A549 (cell line): ENCODE measurements around the gene TASP1. TPM values are rescaled to one million over a fixed set of nuclear protein-coding genes. Genes with fewer than 3 reads are reported as not detected.

ENCODE experiments used
- ATOH8 ChIP-seq: fragments of 250-450 bp; sonication (Bioruptor Pico); IDR thresholded peaks from 2 replicates; pipeline ENCODE4 v1.5.0; 2020; ENCODE audit warnings: low read depth, mild to moderate bottlenecking, moderate library complexity
- CBX2 ChIP-seq: fragments of 200-600 bp; sonication (generic); IDR thresholded peaks from 2 replicates; pipeline ENCODE4 v1.6.1; 2016; ENCODE audit warnings: low read depth, mild to moderate bottlenecking, borderline replicate concordance
- CBX8 ChIP-seq: fragments of 200-600 bp; sonication (generic); IDR thresholded peaks from 2 replicates; pipeline ENCODE4 v1.6.1; 2016
- CHD2 ChIP-seq: fragments of 150-350 bp; IDR thresholded peaks from 2 replicates; pipeline ENCODE4 v1.6.1; 2014; ENCODE audit warnings: low read length; ENCODE audit not compliant: partially characterized antibody
- CHD4 ChIP-seq: fragments of 200-600 bp; sonication (generic); IDR thresholded peaks from 2 replicates; pipeline ENCODE4 v1.6.1; 2016; ENCODE audit warnings: antibody characterized with exemption, mild to moderate bottlenecking, borderline replicate concordance
- CTCF ChIP-seq: fragments of >200 bp; sonication (Bioruptor Twin); formaldehyde crosslinking; IDR thresholded peaks from 3 replicates; pipeline ENCODE4 v1.5.1; 2016
- EHF ChIP-seq: fragments of 250-450 bp; sonication (Bioruptor Pico); IDR thresholded peaks from 2 replicates; pipeline ENCODE4 v1.5.0; 2020; ENCODE audit warnings: mild to moderate bottlenecking
- ELK1 ChIP-seq: fragments of 150-350 bp; IDR thresholded peaks from 2 replicates; pipeline ENCODE4 v1.6.1; 2014; ENCODE audit warnings: low read depth, mild to moderate bottlenecking, low read length
- EP300 ChIP-seq, 2 experiments: fragments of >200 bp; sonication (Bioruptor Twin); formaldehyde crosslinking; IDR thresholded peaks; 2 replicates in 1 of 2; 3 replicates in 1 of 2; pipeline ENCODE4 v1.6.1; 2016 to 2017
- ESRRA ChIP-seq: fragments of 150-350 bp; IDR thresholded peaks from 2 replicates; pipeline ENCODE4 v1.6.1; 2014; ENCODE audit warnings: mild to moderate bottlenecking, low read length, borderline replicate concordance
- FOSL2 ChIP-seq, 2 experiments: fragments of 450-650 bp in 1 of 2; fragments of >200 bp in 1 of 2; sonication (Bioruptor Twin) in 1 of 2; formaldehyde crosslinking; IDR thresholded peaks; 2 replicates each; pipeline versions ENCODE4 v1.5.0 to v1.6.1; 2016 to 2020; ENCODE audit warnings: mild to moderate bottlenecking in 1 of 2, moderate library complexity in 1 of 2
- GATA3 ChIP-seq: IDR thresholded peaks from 2 replicates; pipeline ENCODE4 v1.6.1; 2012; ENCODE audit warnings: borderline replicate concordance
- HDAC2 ChIP-seq: fragments of 200-600 bp; sonication (generic); IDR thresholded peaks from 2 replicates; pipeline ENCODE4 v1.6.1; 2016
- HES2 ChIP-seq: fragments of >200 bp; sonication (Bioruptor Twin); formaldehyde crosslinking; IDR thresholded peaks from 2 replicates; pipeline ENCODE4 v1.6.1; 2016
- HEYL ChIP-seq: fragments of 250-450 bp; sonication (Bioruptor Pico); IDR thresholded peaks from 2 replicates; pipeline ENCODE4 v1.8.0; 2021; ENCODE audit warnings: mild to moderate bottlenecking, moderate library complexity
- HOXA7 ChIP-seq: fragments of 250-450 bp; sonication (Bioruptor Pico); IDR thresholded peaks from 2 replicates; pipeline ENCODE4 v1.5.0; 2020; ENCODE audit warnings: mild to moderate bottlenecking, moderate library complexity
- HOXB13 ChIP-seq: fragments of 250-450 bp; sonication (Bioruptor Pico); IDR thresholded peaks from 2 replicates; pipeline ENCODE4 v1.5.0; 2020; ENCODE audit warnings: low read depth, mild to moderate bottlenecking, moderate library complexity
- JUN ChIP-seq, 2 experiments: fragments of >200 bp; sonication (Bioruptor Twin); formaldehyde crosslinking; IDR thresholded peaks; 2 replicates in 1 of 2; 3 replicates in 1 of 2; pipeline ENCODE4 v1.6.1; 2016 to 2017
- JUNB ChIP-seq: fragments of >200 bp; sonication (Bioruptor Twin); formaldehyde crosslinking; IDR thresholded peaks from 2 replicates; pipeline ENCODE4 v1.6.1; 2016
- MAFK ChIP-seq: fragments of 450-650 bp; IDR thresholded peaks from 2 replicates; pipeline ENCODE4 v1.6.1; 2014; ENCODE audit not compliant: partially characterized antibody
- MAX ChIP-seq: IDR thresholded peaks from 2 replicates; pipeline ENCODE4 v1.6.1; 2012
- MAZ ChIP-seq: fragments of 150-350 bp; IDR thresholded peaks from 2 replicates; pipeline ENCODE4 v1.6.1; 2014; ENCODE audit warnings: antibody characterized with exemption, low read depth, low read length, borderline replicate concordance
- MYC ChIP-seq: IDR thresholded peaks from 2 replicates; pipeline ENCODE4 v1.6.1; 2012; ENCODE audit warnings: mild to moderate bottlenecking, inconsistent platforms, low read length, improper control_type of control experiment, borderline replicate concordance
- NFE2L2 ChIP-seq: fragments of 150-350 bp; conservative IDR thresholded peaks from 2 replicates; pipeline ENCODE4 v1.6.1; 2014; ENCODE audit warnings: low read length
- NPAS2 ChIP-seq: fragments of 250-450 bp; sonication (Bioruptor Pico); IDR thresholded peaks from 2 replicates; pipeline ENCODE4 v1.8.0; 2022; ENCODE audit warnings: mild to moderate bottlenecking, moderate library complexity, borderline replicate concordance
- POLR2A ChIP-seq: IDR thresholded peaks from 2 replicates; pipeline ENCODE4 v1.6.1; 2012; ENCODE audit warnings: mild to moderate bottlenecking, low read length
- POLR2AphosphoS2 ChIP-seq: conservative IDR thresholded peaks from 2 replicates; pipeline ENCODE4 v1.6.1; 2012; ENCODE audit warnings: low read length, improper control_type of control experiment, inconsistent platforms
- RAD21 ChIP-seq, 2 experiments: fragments of >200 bp in 1 of 2; sonication (Bioruptor Twin) in 1 of 2; formaldehyde crosslinking in 1 of 2; IDR thresholded peaks in 1 of 2; conservative IDR thresholded peaks in 1 of 2; 2 replicates in 1 of 2; 3 replicates in 1 of 2; pipeline ENCODE4 v1.6.1; 2012 to 2018; ENCODE audit warnings: inconsistent platforms in 1 of 2
- RARB ChIP-seq: fragments of 250-450 bp; sonication (Bioruptor Pico); IDR thresholded peaks from 2 replicates; pipeline ENCODE4 v1.8.0; 2021; ENCODE audit warnings: mild to moderate bottlenecking, moderate library complexity
- REST ChIP-seq: fragments of 200-600 bp; sonication (generic); IDR thresholded peaks from 2 replicates; pipeline ENCODE4 v1.6.1; 2016; ENCODE audit warnings: antibody characterized with exemption, mild to moderate bottlenecking, moderate library complexity
- RFX5 ChIP-seq: fragments of 450-650 bp; IDR thresholded peaks from 2 replicates; pipeline ENCODE4 v1.7.1; 2014; ENCODE audit warnings: antibody characterized with exemption, mild to moderate bottlenecking, moderate library complexity
- SMC3 ChIP-seq: fragments of >200 bp; sonication (Bioruptor Twin); formaldehyde crosslinking; IDR thresholded peaks from 3 replicates; pipeline ENCODE4 v1.6.1; 2018; ENCODE audit warnings: inconsistent platforms
- SREBF2 ChIP-seq: fragments of 450-650 bp; IDR thresholded peaks from 2 replicates; pipeline ENCODE4 v1.6.1; 2014; ENCODE audit warnings: mild to moderate bottlenecking, moderate library complexity
- TP53 ChIP-seq: fragments of 250-450 bp; sonication (Bioruptor Pico); IDR thresholded peaks from 2 replicates; pipeline ENCODE4 v1.5.0; 2021; ENCODE audit warnings: mild to moderate bottlenecking, moderate library complexity
- ZFP36 ChIP-seq: fragments of 450-650 bp; IDR thresholded peaks from 2 replicates; pipeline ENCODE4 v1.6.1; 2014; ENCODE audit warnings: borderline replicate concordance; ENCODE audit not compliant: partially characterized antibody
- ZNF302 ChIP-seq: fragments of 250-450 bp; sonication (Bioruptor Pico); IDR thresholded peaks from 2 replicates; pipeline ENCODE4 v1.9.0; 2021; ENCODE audit warnings: inconsistent platforms, mild to moderate bottlenecking, moderate library complexity
- ZSCAN20 ChIP-seq: fragments of 250-450 bp; sonication (Bioruptor Pico); IDR thresholded peaks from 2 replicates; pipeline ENCODE4 v1.8.0; 2022; ENCODE audit warnings: mild to moderate bottlenecking, moderate library complexity
- polyA plus RNA-seq, 4 experiments: library from polyadenylated mRNA; depleted of rRNA in 3 of 4; stranded (reverse); fragments of >200 nt; fragmentation: RNase III in 1 of 4; extraction: RNeasy Plus Mini Kit Qiagen cat#74134 plus additional on column Dnase treatment in 1 of 4; gene quantifications; 2 replicates in 3 of 4; 3 replicates in 1 of 4; pipeline ENCODE4 v1.2.3, GENCODE V29; 2011 to 2017

Gene TASP1
- polyA plus RNA-seq, 2 of the 4 experiments (the other 2 are of a cell fraction): 9.5 to 18.2 TPM

GRCh38 chr20:13525225-13525940 lies 113.3 kb downstream of the TASP1 start (continued):
- TF ChIP-seq JUN (IDR thresholded peaks at IDR 0.05) (peak in 1 of 2 experiments; percentile 57; a peak in 3 of 5 replicates), MAZ (no peak), ZSCAN20 (CRISPR knock-in tag) (no peak), CHD2 (no peak), MAFK (peak; percentile 7), MAX (peak; percentile 35; the same call in 1 of the 2 replicates), RARB (peak; percentile 70; the same call in 1 of the 2 replicates), TP53 (no peak), MYC (no peak), SMC3 (0 out of 3 replicates have a peak, but pooled peaks have one; percentile 21), SREBF2 (no peak), CTCF (no peak), ZNF302 (CRISPR knock-in tag) (no peak), HEYL (CRISPR knock-in tag) (no peak), REST (no peak), NPAS2 (CRISPR knock-in tag) (no peak), ESRRA (no peak), FOSL2 (IDR thresholded peaks at IDR 0.05) (peak; percentile 61), FOSL2 (CRISPR knock-in tag; IDR thresholded peaks at IDR 0.05) (peak; percentile 79), HOXB13 (CRISPR knock-in tag) (no peak), EHF (no peak), HDAC2 (no peak), CHD4 (no peak), CBX8 (no peak), POLR2AphosphoS2 (no peak), RFX5 (no peak), EP300 (IDR thresholded peaks at IDR 0.05) (no peak), GATA3 (peak; percentile 37; the same call in 1 of the 2 replicates), JUNB (peak; percentile 58), ATOH8 (CRISPR knock-in tag) (no peak), POLR2A (no peak), ZFP36 (no peak), CBX2 (no peak), HES2 (no peak), RAD21 (conservative IDR thresholded peaks at IDR 0.05 in 1 of 2, IDR thresholded peaks at IDR 0.05 in 1 of 2) (peak in 1 of 2 experiments; percentile 27; a peak in 1 of 5 replicates), ELK1 (no peak), HOXA7 (CRISPR knock-in tag) (no peak), NFE2L2 (no peak)
